ENCODE results near the gene OFD1.

The OFD1 gene

DNA sequence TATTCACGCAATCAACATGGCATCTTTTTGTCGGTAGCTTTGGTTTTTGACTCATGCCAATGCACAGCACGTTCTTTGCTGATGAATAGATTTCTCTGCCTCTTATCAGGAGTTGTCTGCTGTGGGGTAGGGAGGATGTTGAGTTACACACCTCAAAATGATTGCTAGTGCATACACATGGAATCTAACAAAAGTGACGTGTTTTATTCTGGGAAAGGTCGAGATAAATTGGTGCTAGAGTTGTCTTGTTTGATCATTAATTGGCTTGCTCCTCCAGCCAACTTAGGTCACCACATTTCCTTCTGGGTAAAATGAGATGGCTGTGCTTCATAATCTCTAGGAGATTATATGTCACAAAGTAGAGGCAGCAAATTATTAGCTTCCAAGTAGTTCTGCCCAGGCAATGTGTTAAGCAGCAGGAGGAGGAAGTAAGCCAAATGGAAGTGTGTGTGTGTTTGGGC is 41.7 kb upstream of the OFD1 start:
- Histone ChIP-seq H3K27me3 (ENCODE audit: control insufficient read depth, insufficient read depth, low read length) (no peaks in the 10 kb centered on the region), H3K79me2 (peaks cover 39% of the 10 kb centered on the region), H3K9me3 (ENCODE audit: control insufficient read depth, low read length) (no peaks in the 10 kb centered on the region), H3K36me3 (ENCODE audit: control insufficient read depth, insufficient read depth, low read length) (no peaks in the 10 kb centered on the region), H3K4me2 (ENCODE audit: low read length) (peak overlapping the region; percentile 35), H2AFZ (no peak overlapping the region), H3K27ac (no peak overlapping the region), H3K4me3 (ENCODE audit: low read depth, low read length) (no peak overlapping the region), H3K4me1 (peaks cover 2% of the 10 kb centered on the region), H3K9ac (no peak overlapping the region)
- TF ChIP-seq, protein P1, sequence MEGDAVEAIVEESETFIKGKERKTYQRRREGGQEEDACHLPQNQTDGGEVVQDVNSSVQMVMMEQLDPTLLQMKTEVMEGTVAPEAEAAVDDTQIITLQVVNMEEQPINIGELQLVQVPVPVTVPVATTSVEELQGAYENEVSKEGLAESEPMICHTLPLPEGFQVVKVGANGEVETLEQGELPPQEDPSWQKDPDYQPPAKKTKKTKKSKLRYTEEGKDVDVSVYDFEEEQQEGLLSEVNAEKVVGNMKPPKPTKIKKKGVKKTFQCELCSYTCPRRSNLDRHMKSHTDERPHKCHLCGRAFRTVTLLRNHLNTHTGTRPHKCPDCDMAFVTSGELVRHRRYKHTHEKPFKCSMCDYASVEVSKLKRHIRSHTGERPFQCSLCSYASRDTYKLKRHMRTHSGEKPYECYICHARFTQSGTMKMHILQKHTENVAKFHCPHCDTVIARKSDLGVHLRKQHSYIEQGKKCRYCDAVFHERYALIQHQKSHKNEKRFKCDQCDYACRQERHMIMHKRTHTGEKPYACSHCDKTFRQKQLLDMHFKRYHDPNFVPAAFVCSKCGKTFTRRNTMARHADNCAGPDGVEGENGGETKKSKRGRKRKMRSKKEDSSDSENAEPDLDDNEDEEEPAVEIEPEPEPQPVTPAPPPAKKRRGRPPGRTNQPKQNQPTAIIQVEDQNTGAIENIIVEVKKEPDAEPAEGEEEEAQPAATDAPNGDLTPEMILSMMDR (IDR thresholded peaks at IDR 0.05), result no peak

DNA sequence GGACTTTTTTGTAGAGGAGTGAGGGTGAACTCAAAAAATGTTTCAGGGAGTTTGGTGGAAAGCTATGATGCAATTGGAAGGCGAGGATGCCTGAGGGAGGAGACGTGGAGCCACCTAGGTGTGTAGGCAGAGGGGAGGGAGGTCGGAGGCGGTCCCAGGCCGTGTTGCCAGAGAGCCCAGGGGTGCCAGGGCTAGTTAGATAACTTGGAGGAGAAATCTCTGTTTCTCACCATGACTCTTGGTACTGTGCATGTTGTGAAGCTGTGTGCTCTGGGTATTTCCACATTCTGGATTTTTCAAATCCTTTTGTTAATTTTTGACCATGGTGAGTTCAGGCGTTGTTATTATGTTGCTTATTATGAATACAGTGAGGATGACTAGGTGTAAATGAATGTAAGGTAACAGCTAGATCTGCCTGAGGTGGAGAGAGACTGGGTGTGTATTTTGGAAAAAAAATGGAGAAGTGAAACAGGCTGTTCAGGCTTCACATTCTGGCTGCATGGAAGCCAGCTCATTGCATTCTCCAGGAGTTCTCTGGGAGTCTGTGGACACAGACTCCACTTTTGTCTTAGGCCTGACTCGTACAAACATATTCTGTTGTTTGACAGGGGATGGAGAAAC is 41.1 kb upstream of the OFD1 start:
- Histone ChIP-seq H3K27me3 (ENCODE audit: control insufficient read depth, insufficient read depth, low read length) (no peaks in the 10 kb centered on the region), H2AFZ (no peak overlapping the region)

DNA sequence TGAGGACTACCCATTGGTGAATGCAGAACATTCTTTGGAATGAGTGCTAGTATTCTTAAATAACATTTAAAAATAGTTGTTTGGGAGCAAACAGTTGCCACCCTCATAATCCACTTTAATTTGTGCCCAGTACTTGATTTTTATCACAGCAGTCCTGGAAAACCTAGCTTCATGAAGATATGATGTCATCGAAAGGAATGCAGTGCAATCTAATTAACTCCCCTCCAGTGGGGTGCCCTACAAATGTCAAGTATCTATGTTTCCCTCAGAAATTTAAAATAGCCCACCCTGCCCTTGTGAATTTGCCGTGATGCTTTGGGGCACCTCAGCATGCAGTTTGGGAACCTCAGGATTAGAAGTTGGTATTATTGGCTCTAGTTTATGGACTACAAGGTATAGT is 40.2 kb upstream of the OFD1 start:
- Histone ChIP-seq H3K79me2 (peaks cover 45% of the 10 kb centered on the region), H3K27ac (no peak overlapping the region), H3K9ac (no peak overlapping the region), H3K9me3 (ENCODE audit: control insufficient read depth, low read length) (no peaks in the 10 kb centered on the region), H3K4me2 (ENCODE audit: low read length) (no peak overlapping the region), H2AFZ (no peak overlapping the region), H3K27me3 (ENCODE audit: control insufficient read depth, insufficient read depth, low read length) (no peaks in the 10 kb centered on the region), H3K4me3 (ENCODE audit: low read depth, low read length) (peak overlapping the region; percentile 16), H3K36me3 (ENCODE audit: control insufficient read depth, insufficient read depth, low read length) (no peaks in the 10 kb centered on the region), H3K4me1 (peaks cover 6% of the 10 kb centered on the region)
- TF ChIP-seq, protein P1 (IDR thresholded peaks at IDR 0.05), result no peak

More for the DNA sequence above, 41.1 kb upstream of the OFD1 start:
- Histone ChIP-seq H3K9ac (no peak overlapping the region), H3K4me2 (ENCODE audit: low read length) (peak overlapping the region; percentile 33), H3K36me3 (ENCODE audit: control insufficient read depth, insufficient read depth, low read length) (no peaks in the 10 kb centered on the region), H3K27ac (no peak overlapping the region), H3K9me3 (ENCODE audit: control insufficient read depth, low read length) (no peaks in the 10 kb centered on the region), H3K79me2 (peaks cover 39% of the 10 kb centered on the region), H3K4me1 (peaks cover 2% of the 10 kb centered on the region), H3K4me3 (ENCODE audit: low read depth, low read length) (no peak overlapping the region)
- TF ChIP-seq, protein P1 (IDR thresholded peaks at IDR 0.05), result no peak

DNA sequence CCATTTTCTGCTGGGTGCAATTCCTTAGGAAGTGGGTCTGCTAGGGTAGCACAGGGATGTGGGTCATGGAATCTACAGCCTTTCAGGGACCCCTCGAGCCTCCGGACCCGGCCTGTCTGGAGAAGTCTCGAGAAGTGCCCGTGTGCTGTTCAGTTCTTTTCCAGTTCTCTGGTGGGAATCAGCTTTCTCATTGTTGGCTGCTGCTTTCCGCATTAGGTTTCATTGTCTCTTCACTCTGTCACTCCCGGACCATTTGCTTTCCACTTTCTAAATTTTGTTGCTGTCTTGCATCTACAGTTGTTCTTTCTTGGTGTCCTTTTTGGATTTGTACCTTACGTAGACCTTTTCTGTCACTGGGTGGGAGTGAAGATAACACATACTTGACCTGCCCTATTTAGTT is 39.6 kb upstream of the OFD1 start:
- Histone ChIP-seq H3K36me3 (ENCODE audit: control insufficient read depth, insufficient read depth, low read length) (no peaks in the 10 kb centered on the region), H3K9ac (no peak overlapping the region), H2AFZ (no peak overlapping the region), H3K27ac (no peak overlapping the region), H3K4me1 (peaks cover 7% of the 10 kb centered on the region), H3K27me3 (ENCODE audit: control insufficient read depth, insufficient read depth, low read length) (no peaks in the 10 kb centered on the region), H3K79me2 (peaks cover 47% of the 10 kb centered on the region), H3K4me3 (ENCODE audit: low read depth, low read length) (no peak overlapping the region), H3K9me3 (ENCODE audit: control insufficient read depth, low read length) (no peaks in the 10 kb centered on the region), H3K4me2 (ENCODE audit: low read length) (peak overlapping the region; percentile 19)
- TF ChIP-seq, protein P1 (IDR thresholded peaks at IDR 0.05), result no peak

DNA sequence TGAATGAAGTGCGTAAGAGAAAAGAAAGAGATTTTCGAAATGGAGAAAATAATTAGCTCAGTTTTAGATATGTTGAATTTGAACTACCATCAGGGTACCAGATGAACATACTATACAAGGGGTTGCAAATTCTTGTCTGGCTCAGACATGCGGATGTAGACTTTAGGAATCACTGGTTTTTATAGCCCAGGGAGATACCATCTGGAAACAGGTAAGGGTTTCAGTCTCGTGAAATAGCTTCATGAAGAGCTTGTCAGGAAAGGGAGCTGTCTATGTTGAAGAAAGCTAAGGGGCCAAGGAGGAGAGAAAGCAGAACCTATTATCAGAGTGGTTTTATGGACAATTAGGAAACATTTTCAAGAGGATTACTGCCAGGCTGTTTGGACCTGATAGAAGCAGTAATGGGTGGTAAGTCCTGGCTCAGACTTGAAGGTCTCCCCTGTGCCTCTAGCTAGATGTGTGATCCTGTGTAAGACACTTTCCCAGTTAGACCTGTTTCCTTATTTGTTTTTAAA is 38.9 kb upstream of the OFD1 start:
- H3K4me1 ChIP-seq, result peaks cover 7% of the 10 kb centered on the region

More for the DNA sequence above, 38.9 kb upstream of the OFD1 start:
- Histone ChIP-seq H3K9ac (no peak overlapping the region), H3K4me3 (ENCODE audit: low read depth, low read length) (no peak overlapping the region), H3K27ac (no peak overlapping the region), H3K9me3 (ENCODE audit: control insufficient read depth, low read length) (no peaks in the 10 kb centered on the region), H3K79me2 (peaks cover 50% of the 10 kb centered on the region), H3K36me3 (ENCODE audit: control insufficient read depth, insufficient read depth, low read length) (no peaks in the 10 kb centered on the region), H3K4me2 (ENCODE audit: low read length) (no peak overlapping the region), H3K27me3 (ENCODE audit: control insufficient read depth, insufficient read depth, low read length) (no peaks in the 10 kb centered on the region), H2AFZ (no peak overlapping the region)
- TF ChIP-seq, protein P1 (IDR thresholded peaks at IDR 0.05), result no peak

Measured in parathyroid adenoma (tissue), 2 donors.